ENCODE results near the gene YDJC.
"Not testable (repeated sequence)": the region's sequence is repeated elsewhere in the genome, so short reads cannot be mapped to it uniquely, and the experiment has no call there.

The YDJC gene

GRCh38 chr22:21631025-21631424, 1.2 kb upstream of the YDJC start:
- no peak for FAIRE-seq

GRCh38 chr22:21628386-21629254, 1.2 kb downstream of the YDJC start:
- FAIRE-seq, result no peak

- FAIRE-seq, result no peak
Observed at GRCh38 chr22:21626735-21627469, 2.9 kb downstream of the YDJC start.

- FAIRE-seq, result no peak
Observed at GRCh38 chr22:21626073-21626734, 3.6 kb downstream of the YDJC start.

GRCh38 chr22:21624880-21625791, 4.7 kb downstream of the YDJC start:
- no peak for FAIRE-seq

- FAIRE-seq, result no peak
Observed at GRCh38 chr22:21624120-21624879, 5.5 kb downstream of the YDJC start.

- FAIRE-seq, result no peak
Observed at GRCh38 chr22:21623648-21623970, 6.2 kb downstream of the YDJC start.

GRCh38 chr22:21622919-21623647, 6.7 kb downstream of the YDJC start:
- no peak for FAIRE-seq

GRCh38 chr22:21622011-21622918, 7.6 kb downstream of the YDJC start:
- FAIRE-seq, result no peak

GRCh38 chr22:21621025-21621424, 8.8 kb downstream of the YDJC start:
- no peak for FAIRE-seq

- not testable (repeated sequence) for FAIRE-seq
Observed at GRCh38 chr22:21617337-21617736, 12.5 kb downstream of the YDJC start.

- FAIRE-seq, result no peak
Observed at GRCh38 chr22:21615731-21616130, 14.1 kb downstream of the YDJC start.

GRCh38 chr22:21613553-21614233, 16.1 kb downstream of the YDJC start:
- FAIRE-seq, result no peak

- FAIRE-seq, result no peak
Observed at GRCh38 chr22:21612858-21613257, 17.0 kb downstream of the YDJC start.

- FAIRE-seq, result no peak
Observed at GRCh38 chr22:21611210-21611977, 18.4 kb downstream of the YDJC start.

- not testable (repeated sequence) for FAIRE-seq
Observed at GRCh38 chr22:21609556-21610157, 20.2 kb downstream of the YDJC start.

- FAIRE-seq, result no peak
Observed at GRCh38 chr22:21606775-21607174, 23.0 kb downstream of the YDJC start.

- no peak for FAIRE-seq
Observed at GRCh38 chr22:21605887-21606564, 23.8 kb downstream of the YDJC start.
